ENCODE measurements around the gene NLRP1. TPM values are rescaled to one million over a fixed set of nuclear protein-coding genes. Genes with fewer than 3 reads are reported as not detected.

Gene NLRP1
- total and polyA plus RNA-seq, 8 donors, result 9.0 to 83.7 (median 18.4) TPM

DNA sequence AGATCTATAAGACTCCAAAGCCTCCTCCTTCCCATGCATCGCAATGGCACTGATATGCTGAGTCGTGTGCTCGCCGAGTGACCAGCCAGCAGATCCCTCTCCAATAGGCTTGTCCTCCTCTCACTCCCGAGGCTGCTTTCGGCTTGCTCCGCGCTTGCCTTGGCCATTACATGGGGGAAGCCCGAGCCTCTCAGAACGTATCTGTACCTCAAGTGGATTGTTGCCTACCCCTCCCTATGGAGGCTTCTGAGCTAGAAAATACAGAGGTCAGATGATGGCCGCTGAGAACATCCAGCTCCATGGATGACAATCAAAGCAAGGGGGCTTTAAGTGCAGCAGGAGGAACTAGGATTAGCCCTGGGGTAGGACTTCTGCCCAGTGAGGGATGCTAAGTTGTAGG lies 7.7 kb upstream of the NLRP1 start:
- DNase-seq, result no peak
- Histone ChIP-seq H3K36me3 (no peaks in the 10 kb centered on the region), H3K27me3 (peaks cover 0 to 75% (median 10%) of the 10 kb centered on the region in 3 donors), H3K4me1 (no peaks in the 10 kb centered on the region), H3K27ac (no peak overlapping the region), H3K4me3 (no peak overlapping the region), H3K9me3 (no peaks in the 10 kb centered on the region)
- TF ChIP-seq POLR2A (IDR thresholded peaks at IDR 0.05) (no peak), EP300 (IDR thresholded peaks at IDR 0.05) (no peak), POLR2AphosphoS5 (IDR thresholded peaks at IDR 0.05) (no peak)
- TF ChIP-seq, protein P1, sequence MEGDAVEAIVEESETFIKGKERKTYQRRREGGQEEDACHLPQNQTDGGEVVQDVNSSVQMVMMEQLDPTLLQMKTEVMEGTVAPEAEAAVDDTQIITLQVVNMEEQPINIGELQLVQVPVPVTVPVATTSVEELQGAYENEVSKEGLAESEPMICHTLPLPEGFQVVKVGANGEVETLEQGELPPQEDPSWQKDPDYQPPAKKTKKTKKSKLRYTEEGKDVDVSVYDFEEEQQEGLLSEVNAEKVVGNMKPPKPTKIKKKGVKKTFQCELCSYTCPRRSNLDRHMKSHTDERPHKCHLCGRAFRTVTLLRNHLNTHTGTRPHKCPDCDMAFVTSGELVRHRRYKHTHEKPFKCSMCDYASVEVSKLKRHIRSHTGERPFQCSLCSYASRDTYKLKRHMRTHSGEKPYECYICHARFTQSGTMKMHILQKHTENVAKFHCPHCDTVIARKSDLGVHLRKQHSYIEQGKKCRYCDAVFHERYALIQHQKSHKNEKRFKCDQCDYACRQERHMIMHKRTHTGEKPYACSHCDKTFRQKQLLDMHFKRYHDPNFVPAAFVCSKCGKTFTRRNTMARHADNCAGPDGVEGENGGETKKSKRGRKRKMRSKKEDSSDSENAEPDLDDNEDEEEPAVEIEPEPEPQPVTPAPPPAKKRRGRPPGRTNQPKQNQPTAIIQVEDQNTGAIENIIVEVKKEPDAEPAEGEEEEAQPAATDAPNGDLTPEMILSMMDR (IDR thresholded peaks at IDR 0.05), result no peak
- intact Hi-C loops (cut with DNase I; ENCODE audit: low total_unique reads), result no loop called here
- whole genome bisulfite sequencing, 5 donors, result 75 to 82% (median 78%) methylated on average over 11 of the region's 11 CpGs

DNA sequence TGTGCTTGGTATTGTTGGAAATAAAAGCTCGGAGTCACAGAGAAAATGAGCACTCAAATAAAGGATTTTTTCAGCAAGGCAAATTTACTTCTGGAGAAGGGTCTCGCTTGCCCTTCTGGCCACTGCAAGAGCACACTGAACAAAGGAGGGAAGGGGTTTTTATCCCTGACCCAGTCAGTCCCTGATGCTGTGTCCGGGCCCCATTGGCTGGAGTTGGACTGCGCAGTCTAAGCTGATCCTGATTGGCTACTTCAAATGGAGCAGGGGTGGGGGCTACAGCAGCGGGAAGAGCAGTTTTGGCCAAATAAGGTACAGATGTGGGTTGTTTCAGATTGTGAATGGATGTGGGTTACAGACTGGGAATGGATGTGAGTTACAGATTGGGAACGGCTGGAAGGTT lies 4.3 kb upstream of the NLRP1 start:
- WGBS, 5 donors, result 81 to 84% (median 82%) methylated on average over 6 of the region's 6 CpGs
- H3K36me3 ChIP-seq, result no peaks in the 10 kb centered on the region
- no peak for DNase-seq
- peaks cover 0 to 47% (median 5%) of the 10 kb centered on the region in 3 donors for H3K27me3 ChIP-seq
- no peak overlapping the region for H3K4me3 ChIP-seq
- intact Hi-C loops (cut with DNase I; ENCODE audit: low total_unique reads), result no loop called here
- peaks cover 7 to 26% (median 14%) of the 10 kb centered on the region in 4 donors for H3K4me1 ChIP-seq
- no peak overlapping the region for H3K27ac ChIP-seq
- no peaks in the 10 kb centered on the region for H3K9me3 ChIP-seq
- TF ChIP-seq, protein P1 (IDR thresholded peaks at IDR 0.05), result no peak
- TF ChIP-seq POLR2A (IDR thresholded peaks at IDR 0.05) (no peak), POLR2AphosphoS5 (IDR thresholded peaks at IDR 0.05) (no peak), EP300 (IDR thresholded peaks at IDR 0.05) (no peak)

GRCh38 chr17:5587438-5588032 lies 3.2 kb upstream of the NLRP1 start:
- WGBS, 5 donors, result 29 to 33% (median 31%) methylated on average over 6 of the region's 6 CpGs
- Histone ChIP-seq H3K4me3 (no peak overlapping the region), H3K36me3 (no peaks in the 10 kb centered on the region), H3K27me3 (peaks cover 0 to 37% (median 5%) of the 10 kb centered on the region in 3 donors), H3K4me1 (peaks cover 7 to 36% (median 22%) of the 10 kb centered on the region in 4 donors), H3K9me3 (no peaks in the 10 kb centered on the region), H3K27ac (no peak overlapping the region)
- intact Hi-C loops (cut with DNase I; ENCODE audit: low total_unique reads), result no loop called here
- DNase-seq, result peak in 1 of 2 donors; percentile 88
- TF ChIP-seq POLR2A (IDR thresholded peaks at IDR 0.05), result no peak
- TF ChIP-seq, protein P1 (IDR thresholded peaks at IDR 0.05), result peak in 5 of 7 experiments; percentile 80 to 94 (median 87)
- TF ChIP-seq POLR2AphosphoS5 (IDR thresholded peaks at IDR 0.05), result no peak
- TF ChIP-seq EP300 (IDR thresholded peaks at IDR 0.05), result no peak

GRCh38 chr17:5585836-5586521 lies 1.7 kb upstream of the NLRP1 start:
- DNase-seq, result no peak
- Histone ChIP-seq H3K36me3 (peaks cover 0 to 9% (median 6%) of the 10 kb centered on the region in 4 donors), H3K27me3 (peaks cover 0 to 21% (median 0%) of the 10 kb centered on the region in 3 donors), H3K9me3 (no peaks in the 10 kb centered on the region), H3K27ac (peak overlapping the region in 3 of 5 donors; percentile 62 to 83 (median 81)), H3K4me1 (peaks cover 7 to 36% (median 25%) of the 10 kb centered on the region in 4 donors), H3K4me3 (no peak overlapping the region)
- TF ChIP-seq EP300 (IDR thresholded peaks at IDR 0.05) (no peak), POLR2A (IDR thresholded peaks at IDR 0.05) (no peak), POLR2AphosphoS5 (IDR thresholded peaks at IDR 0.05) (no peak)
- TF ChIP-seq, protein P1 (IDR thresholded peaks at IDR 0.05), result no peak
- WGBS, 5 donors, result 12 to 23% (median 21%) methylated on average over 11 of the region's 11 CpGs
- intact Hi-C loops (cut with DNase I; ENCODE audit: low total_unique reads), result loop anchor here (2.0 kb wide), 1 partner anchor 837 kb away; no protein-coding TSS in a partner anchor

All from stomach (tissue), 9 donors.